K562 (cell line): ENCODE measurements around the gene PDE11A. TPM values are rescaled to one million over a fixed set of nuclear protein-coding genes. Genes with fewer than 3 reads are reported as not detected.

Experiments
- ATAC-seq: fragments of 200-7000 bp; cut with Tn5 transposase; 3 replicates; pipeline ENCODE4 v1.9.1; 2020; ENCODE audit warnings: moderate library complexity
- BruUV-seq: library from RNA; stranded (reverse); fragments of 400-500 nt; replicated peaks from 2 replicates; lab custom pipeline; 2021; lab: Mats Ljungman, UMichigan
- CTCF ChIA-PET: fragments of 300-600 bp; formaldehyde crosslinking; extraction: SDS; loops from one replicate; lab custom pipeline; 2021; ENCODE audit warnings: low intra/inter-chr PET ratio; lab: Yijun Ruan, JAX
- POLR2A ChIA-PET: fragments of 300-600, 350-650 bp; sonication (Branson Sonifier 250); formaldehyde crosslinking; extraction: SDS; loops from one replicate; lab custom pipeline; 2021; ENCODE audit warnings: antibody characterized with exemption, inconsistent platforms; lab: Yijun Ruan, JAX
- DNase-seq, 4 experiments: peaks; one replicate each; pipeline versions ENCODE4 v3.0.0 to v3.0.0-alpha.2; 2011 to 2018; ENCODE audit warnings: low spot score in 3 of 4, mixed read lengths in 3 of 4; ENCODE audit errors: extremely low read depth in 1 of 4
- FAIRE-seq: peaks from 2 replicates; lab custom pipeline; 2011; peaks lifted over from hg19 to GRCh38; lab: Jason Lieb, UNC
- H2AFZ ChIP-seq: 2 replicates; pipeline ENCODE4 v1.6.0; 2011; ENCODE audit warnings: low read depth, low read length, control low read depth, inconsistent platforms
- H3K27ac ChIP-seq: fragments of 200-600 bp; 3 replicates; pipeline ENCODE4 v1.8.0; 2011; ENCODE audit warnings: low read depth, mild to moderate bottlenecking, control low read depth, inconsistent platforms, low read length, moderate library complexity, mixed read lengths; ENCODE audit errors: extremely low read depth
- H3K27me3 ChIP-seq, 2 experiments: fragments of 300-600 bp in 1 of 2; 2 replicates in 1 of 2; 3 replicates in 1 of 2; pipeline versions ENCODE4 v1.6.0 to v1.8.0; 2011; ENCODE audit warnings: inconsistent platforms in 2 of 2, low read length in 2 of 2, mild to moderate bottlenecking in 1 of 2, mixed read lengths in 1 of 2, moderate library complexity in 1 of 2; ENCODE audit not compliant: control insufficient read depth in 2 of 2, insufficient read depth in 2 of 2
- H3K36me3 ChIP-seq: fragments of 300-600 bp; 3 replicates; pipeline ENCODE4 v1.8.0; 2011; ENCODE audit warnings: mild to moderate bottlenecking, low read length, inconsistent platforms; ENCODE audit not compliant: control insufficient read depth, insufficient read depth
- H3K4me1 ChIP-seq, 2 experiments: fragments of 200-600 bp in 1 of 2; replicated peaks in 1 of 2; 2 replicates in 1 of 2; 3 replicates in 1 of 2; pipeline versions ENCODE4 v1.5.1 to v1.8.0; 2011; ENCODE audit warnings: inconsistent platforms in 2 of 2, low read length in 2 of 2, mild to moderate bottlenecking in 1 of 2, mixed read lengths in 1 of 2, moderate library complexity in 1 of 2; ENCODE audit not compliant: control insufficient read depth in 2 of 2, insufficient read depth in 2 of 2
- H3K4me2 ChIP-seq: 2 replicates; pipeline ENCODE4 v1.6.1; 2011; ENCODE audit warnings: low read length, control low read depth, inconsistent platforms, mixed read lengths; ENCODE audit not compliant: insufficient read depth
- H3K4me3 ChIP-seq: fragments of 200-600 bp; sonication (generic), shearing (Covaris generic); 2 replicates; pipeline ENCODE4 v1.5.1; 2016; ENCODE audit warnings: control low read depth, inconsistent platforms
- H3K79me2 ChIP-seq: fragments of 200-600 bp; 3 replicates; pipeline ENCODE4 v1.8.0; 2011; ENCODE audit warnings: low read length, inconsistent platforms; ENCODE audit not compliant: control insufficient read depth, insufficient read depth
- H3K9ac ChIP-seq, 2 experiments: 2 replicates each; pipeline versions ENCODE4 v1.6.0 to v1.6.1; 2011; ENCODE audit warnings: low read depth in 2 of 2, low read length in 2 of 2, control low read depth in 1 of 2, inconsistent platforms in 1 of 2, mild to moderate bottlenecking in 1 of 2, mixed read lengths in 1 of 2; ENCODE audit not compliant: insufficient read depth in 1 of 2
- H3K9me1 ChIP-seq: one replicate; pipeline ENCODE4 v1.6.0; 2011; ENCODE audit warnings: inconsistent platforms, mild to moderate bottlenecking, low read length, moderate library complexity; ENCODE audit not compliant: control insufficient read depth, insufficient read depth
- H3K9me3 ChIP-seq: replicated peaks from 2 replicates; pipeline ENCODE4 v1.5.1; 2011; ENCODE audit warnings: low read depth, low read length, inconsistent platforms; ENCODE audit not compliant: control insufficient read depth, insufficient read depth
- H4K20me1 ChIP-seq: replicated peaks from 2 replicates; pipeline ENCODE4 v1.6.1; 2011; ENCODE audit warnings: low read length, inconsistent platforms, mixed read lengths; ENCODE audit not compliant: control insufficient read depth, insufficient read depth
- ATF6 ChIP-seq: sonication (generic); formaldehyde crosslinking; IDR thresholded peaks from 2 replicates; pipeline ENCODE4 v1.4.0; 2020; ENCODE audit warnings: mild to moderate bottlenecking, missing genetic modification reagents
- CBFA2T3 ChIP-seq: fragments of 450-650 bp; IDR thresholded peaks from 2 replicates; pipeline ENCODE4 v1.6.1; 2017
- CSDE1 ChIP-seq, 2 experiments: fragments of 450-650 bp; IDR thresholded peaks; 2 replicates each; pipeline ENCODE4 v1.6.1; 2016; ENCODE audit warnings: mild to moderate bottlenecking in 1 of 2
- DLX4 ChIP-seq: fragments of 250-450 bp; sonication (Bioruptor Pico); IDR thresholded peaks from 2 replicates; pipeline ENCODE4 v1.6.1; 2021; ENCODE audit warnings: mild to moderate bottlenecking
- ELK1 ChIP-seq: sonication (generic); formaldehyde crosslinking; IDR thresholded peaks from 2 replicates; pipeline ENCODE4 v1.8.1; 2022; ENCODE audit warnings: missing genetic modification reagents
- FOXK2 ChIP-seq, 2 experiments: fragments of 450-650 bp; IDR thresholded peaks in 1 of 2; conservative IDR thresholded peaks in 1 of 2; 2 replicates each; pipeline ENCODE4 v1.6.1; 2016; ENCODE audit warnings: low read depth in 2 of 2, mild to moderate bottlenecking in 1 of 2
- NR4A1 ChIP-seq, 2 experiments: fragments of 250-450 bp in 1 of 2; fragments of 450-650 bp in 1 of 2; sonication (Bioruptor Pico) in 1 of 2; IDR thresholded peaks; 2 replicates each; pipeline versions ENCODE4 v1.4.0 to v1.6.1; 2016 to 2020; ENCODE audit warnings: mild to moderate bottlenecking in 2 of 2, missing compliant biosample characterization in 1 of 2, missing genetic modification characterization in 1 of 2, moderate library complexity in 1 of 2
- PTRF ChIP-seq: fragments of 450-650 bp; IDR thresholded peaks from 2 replicates; pipeline ENCODE4 v1.6.1; 2016; ENCODE audit warnings: mild to moderate bottlenecking, missing genetic modification characterization, missing compliant biosample characterization
- SIX5 ChIP-seq, 2 experiments: IDR thresholded peaks; 2 replicates each; pipeline ENCODE4 v1.6.1; 2011; ENCODE audit warnings: low read length in 2 of 2, borderline replicate concordance in 1 of 2, low read depth in 1 of 2, mild to moderate bottlenecking in 1 of 2, moderate library complexity in 1 of 2; ENCODE audit not compliant: insufficient read depth in 1 of 2
- SMAD2 ChIP-seq: fragments of 150-350 bp; IDR thresholded peaks from 2 replicates; pipeline ENCODE4 v1.6.1; 2014; ENCODE audit warnings: low read depth, mild to moderate bottlenecking, low read length
- SMC3 ChIP-seq: conservative IDR thresholded peaks from 2 replicates; pipeline ENCODE4 v1.6.1; 2011; ENCODE audit warnings: low read depth, low read length, improper control_type of control experiment; ENCODE audit not compliant: insufficient read depth
- ZBED1 ChIP-seq: IDR thresholded peaks from 2 replicates; pipeline ENCODE4 v1.6.1; 2014
- ZBTB17 ChIP-seq: fragments of 450-650 bp; formaldehyde crosslinking; IDR thresholded peaks from 2 replicates; pipeline ENCODE4 v1.4.0; 2020; ENCODE audit warnings: mild to moderate bottlenecking
- ZNF696 ChIP-seq: fragments of 250-450 bp; sonication (Bioruptor Pico); conservative IDR thresholded peaks from 2 replicates; pipeline ENCODE4 v1.4.0; 2020; ENCODE audit warnings: mild to moderate bottlenecking, moderate library complexity
- ZSCAN32 ChIP-seq: fragments of 450-650 bp; formaldehyde crosslinking; IDR thresholded peaks from 2 replicates; pipeline ENCODE4 v1.4.0; 2020; ENCODE audit warnings: mild to moderate bottlenecking, moderate library complexity
- in situ Hi-C: fragments of 300-500 bp; cut with MboI; formaldehyde crosslinking; loops from 4 replicates; pipeline ENCODE4 v1.15.0; 2018; ENCODE audit warnings: inconsistent platforms, mixed read lengths
- intact Hi-C: fragments of 100-400 bp; cut with micrococcal nuclease; formaldehyde crosslinking; loops from 2 replicates; pipeline ENCODE4 v1.14.2; 2022
- polyA plus RNA-seq, 8 experiments: library from polyadenylated mRNA; depleted of rRNA in 4 of 8; stranded (reverse) in 5 of 8; unstranded in 3 of 8; fragments of >200 nt; fragmentation: Nextera tagmentation in 2 of 8; fragmentation: Illumina TruSeq in 1 of 8; extraction: Ambion mirVana in 2 of 8; extraction: Trizol in 1 of 8; gene quantifications; 2 replicates each; pipeline versions ENCODE4 v1.2.1 to v1.2.3, GENCODE V29; 2011 to 2014; ENCODE audit warnings: inconsistent platforms in 1 of 8, missing spikeins in 1 of 8
- total RNA-seq, 7 experiments: library from RNA; depleted of rRNA in 6 of 7; stranded (reverse); fragments of >200 nt in 6 of 7; fragmentation: Illumina TruSeq in 2 of 7; extraction: Trizol in 2 of 7; gene quantifications; 2 replicates each; pipeline versions ENCODE4 v1.2.1 to v1.2.3, GENCODE V29; 2011 to 2021; ENCODE audit warnings: low replicate concordance in 1 of 7

Gene PDE11A
- total and polyA plus RNA-seq, 9 of the 15 experiments (the other 6 are each of a cell fraction or from before 2014, with no cell fraction given): 3.2 to 22.1 (median 5.7) TPM

GRCh38 chr2:177869209-177869608 is 203.4 kb downstream of the PDE11A start (continued):
- TF ChIP-seq ATF6 (CRISPR knock-in tag): no peak
- no peak for TF ChIP-seq FOXK2 (conservative IDR thresholded peaks at IDR 0.05 in 1 of 2, IDR thresholded peaks at IDR 0.05 in 1 of 2; ENCODE audit: low read depth in 2 of 2)
- TF ChIP-seq ZNF696 (CRISPR knock-in tag): no peak
- TF ChIP-seq CBFA2T3: no peak
- TF ChIP-seq SMAD2: no peak
- TF ChIP-seq SMC3: no peak

- H3K79me2 ChIP-seq: no peaks in the 10 kb centered on the region
- no peak overlapping the region for H3K4me3 ChIP-seq
- in situ Hi-C loops (no loop called here), intact Hi-C loops (no loop called here)
- TF ChIP-seq PTRF (tag): no peak
- no peak for TF ChIP-seq ZBTB17 (CRISPR knock-in tag)
- no peak for TF ChIP-seq NR4A1 (CRISPR knock-in tag; IDR thresholded peaks at IDR 0.05)
- no peak for TF ChIP-seq NR4A1 (tag; IDR thresholded peaks at IDR 0.05)
- TF ChIP-seq ELK1 (CRISPR knock-in tag): no peak
- no peak for TF ChIP-seq ZBED1
- no peak for TF ChIP-seq SIX5 (IDR thresholded peaks at IDR 0.05; ENCODE audit: borderline replicate concordance in 1 of 2, insufficient read depth in 1 of 2, low read depth in 1 of 2, low read length in 2 of 2)
- no peak for TF ChIP-seq DLX4 (CRISPR knock-in tag)
- TF ChIP-seq ZSCAN32 (CRISPR knock-in tag): no peak
- TF ChIP-seq CSDE1 (IDR thresholded peaks at IDR 0.05): no peak
- ChIA-PET CTCF (no interaction called here), POLR2A (interaction anchor here (0.5 to 1.2 kb wide), 3 partner anchors 9 to 207 kb away, joined by 3 read pairs; no protein-coding TSS in a partner anchor)
- H4K20me1 ChIP-seq: no peaks in the 10 kb centered on the region
- H3K9ac ChIP-seq: no peak overlapping the region
- no peaks in the 10 kb centered on the region for H3K9me1 ChIP-seq
- no peaks in the 10 kb centered on the region for H3K27me3 ChIP-seq
- no peak overlapping the region for H3K27ac ChIP-seq
- H3K4me1 ChIP-seq: no peaks in the 10 kb centered on the region
- no peaks in the 10 kb centered on the region for H3K36me3 ChIP-seq
- BruUV-seq: no TSS peak
- FAIRE-seq: no peak
- DNase-seq: no peak
- H2AFZ ChIP-seq: no peak overlapping the region
- no peak overlapping the region for H3K4me2 ChIP-seq
- ATAC-seq: no peak
- no peaks in the 10 kb centered on the region for H3K9me3 ChIP-seq
Observed at GRCh38 chr2:177868806-177869205, 203.8 kb downstream of the PDE11A start.
